WI38 (cell line): ENCODE data around the gene SLC16A12.

Experiments
- H3K4me3 ChIP-seq: 2 replicates; pipeline ENCODE4 v1.5.1; 2011; ENCODE audit warnings: low read depth, mild to moderate bottlenecking, control low read depth, low read length
- CTCF ChIP-seq: IDR thresholded peaks from 2 replicates; pipeline ENCODE4 v1.5.1; 2012; ENCODE audit warnings: low read depth, mild to moderate bottlenecking, control low read depth, low read length

The SLC16A12 gene

GRCh38 chr10:89521368-89521767 is 14.0 kb downstream of the SLC16A12 start:
- no peak overlapping the region for H3K4me3 ChIP-seq
- TF ChIP-seq CTCF = no peak

GRCh38 chr10:89520706-89521105 is 14.7 kb downstream of the SLC16A12 start:
- no peak overlapping the region for H3K4me3 ChIP-seq
- no peak for TF ChIP-seq CTCF

DNA sequence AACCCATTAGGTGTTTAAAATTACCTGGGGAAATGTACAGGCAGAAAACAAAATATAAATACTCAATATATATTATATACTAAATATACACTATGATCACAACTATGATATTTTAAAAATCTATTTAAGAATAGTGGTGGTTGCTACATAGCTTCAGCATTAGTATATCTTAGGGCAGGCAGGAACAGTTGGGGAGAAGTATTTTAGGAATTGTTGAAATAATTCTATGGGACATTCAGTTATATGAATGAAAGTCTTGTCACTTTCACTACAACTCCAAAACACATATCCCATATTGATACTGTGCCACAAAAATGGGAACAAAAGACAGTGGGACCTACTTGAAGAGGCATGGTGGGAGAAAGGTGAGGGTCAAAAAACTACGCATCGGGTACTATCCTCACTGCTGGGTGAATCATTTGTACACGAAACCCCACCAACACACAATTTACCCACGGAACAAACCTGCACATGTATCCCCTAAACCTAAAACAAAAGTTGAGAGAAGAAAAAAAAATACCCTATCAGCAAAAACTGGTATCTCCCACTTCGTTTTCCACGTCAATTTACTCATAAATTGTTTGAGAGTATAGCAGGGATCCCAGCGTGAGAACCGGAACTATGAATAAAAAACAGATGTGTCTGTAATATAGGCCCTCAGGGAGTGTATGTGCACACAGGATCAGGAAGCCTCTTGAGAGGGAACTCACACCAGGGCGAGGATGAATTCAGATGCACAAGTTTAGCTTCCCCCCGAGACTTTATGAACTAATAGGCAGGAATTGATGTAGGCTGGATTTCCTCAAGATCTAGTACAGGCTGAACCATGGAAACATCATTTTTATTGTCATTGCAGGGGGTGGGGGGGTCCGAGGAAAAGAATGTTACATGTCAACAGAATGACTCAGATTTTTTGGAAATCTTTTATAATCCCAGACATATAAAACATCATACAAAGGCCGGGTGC is 16.2 kb downstream of the SLC16A12 start:
- H3K4me3 ChIP-seq = no peak overlapping the region
- no peak for TF ChIP-seq CTCF

- H3K4me3 ChIP-seq = no peak overlapping the region
- TF ChIP-seq CTCF = no peak
Measured at GRCh38 chr10:89518108-89518507, 17.3 kb downstream of the SLC16A12 start.

DNA sequence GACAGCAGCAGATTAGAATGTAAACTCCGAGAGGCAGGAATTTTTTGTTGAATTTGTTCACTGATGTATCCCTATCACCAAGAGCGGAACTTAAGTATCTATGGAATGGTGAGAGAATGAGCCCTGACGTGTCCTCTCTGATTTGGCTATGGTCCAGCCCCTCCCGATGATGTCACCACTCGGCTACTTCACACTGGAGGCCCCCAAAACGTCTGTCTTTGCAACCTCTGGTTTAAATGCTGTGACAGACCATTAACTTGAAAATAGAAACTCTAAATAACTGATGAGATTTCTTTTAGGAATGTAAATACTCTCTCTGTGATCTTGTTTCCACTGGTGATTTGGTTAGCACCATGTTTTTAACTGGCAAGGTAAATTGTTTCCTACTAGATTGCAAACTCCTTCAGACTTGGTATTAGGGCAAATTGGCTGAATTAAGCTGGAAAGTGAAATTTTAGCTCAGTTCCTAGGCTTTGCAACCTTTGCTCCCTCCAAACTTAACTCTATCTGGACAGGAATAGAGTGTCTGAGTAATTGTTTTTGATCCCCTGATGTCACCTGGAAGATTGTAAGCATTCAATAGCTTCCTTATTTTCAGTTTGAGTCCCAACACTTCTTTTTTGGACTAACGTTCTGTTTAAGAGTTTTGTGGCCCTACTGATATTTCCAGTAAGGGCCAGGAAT is 19.1 kb downstream of the SLC16A12 start:
- H3K4me3 ChIP-seq = peak overlapping the region; percentile 52
- TF ChIP-seq CTCF = no peak

DNA sequence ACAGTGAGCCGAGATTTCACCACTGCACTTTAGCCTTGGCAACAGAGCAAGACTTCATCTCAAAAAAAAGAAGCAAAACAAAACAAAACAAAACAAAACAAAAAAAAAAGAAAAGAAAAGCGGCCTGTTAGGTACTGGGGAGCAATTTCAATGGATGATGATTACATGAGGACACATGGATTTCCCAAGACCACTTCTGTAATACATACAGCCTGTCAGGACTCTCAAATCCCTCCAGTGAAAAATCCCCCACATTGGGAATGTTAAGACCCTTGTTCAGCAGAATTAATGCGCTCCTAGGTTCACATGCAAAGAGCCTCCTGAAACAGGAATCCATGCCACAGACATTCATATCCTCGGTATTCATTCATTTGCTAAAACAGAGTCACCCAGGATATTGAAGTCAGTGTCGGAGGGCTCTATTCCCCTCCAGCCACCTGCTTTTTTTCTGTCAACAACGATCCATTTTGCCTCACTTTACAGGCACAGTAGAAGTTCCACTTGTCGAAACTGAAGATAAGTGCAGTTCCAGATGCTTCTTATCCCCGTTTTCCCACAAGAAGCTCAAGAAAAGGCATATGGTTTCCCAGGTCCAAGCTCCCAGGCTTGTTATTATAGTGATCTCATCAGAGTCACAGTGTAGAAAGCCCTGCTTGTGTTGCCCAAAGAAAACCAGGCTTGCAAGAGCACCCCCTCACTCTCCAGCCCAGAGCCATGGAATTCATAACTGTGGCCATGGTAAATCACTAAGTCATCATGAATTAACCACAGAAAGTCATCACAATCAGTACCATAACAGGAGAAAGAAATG is 20.2 kb downstream of the SLC16A12 start:
- TF ChIP-seq CTCF = no peak
- peak overlapping the region; percentile 52 for H3K4me3 ChIP-seq
